ENCODE data around the gene C1QTNF9. TPM values are rescaled to one million over a fixed set of nuclear protein-coding genes. Genes with fewer than 3 reads are reported as not detected.
"Not testable (repeated sequence)": the region's sequence is repeated elsewhere in the genome, so short reads cannot be mapped to it uniquely, and the experiment has no call there.

The C1QTNF9 gene
- total RNA-seq, 1 donor from 2014 or later = not detected

DNA sequence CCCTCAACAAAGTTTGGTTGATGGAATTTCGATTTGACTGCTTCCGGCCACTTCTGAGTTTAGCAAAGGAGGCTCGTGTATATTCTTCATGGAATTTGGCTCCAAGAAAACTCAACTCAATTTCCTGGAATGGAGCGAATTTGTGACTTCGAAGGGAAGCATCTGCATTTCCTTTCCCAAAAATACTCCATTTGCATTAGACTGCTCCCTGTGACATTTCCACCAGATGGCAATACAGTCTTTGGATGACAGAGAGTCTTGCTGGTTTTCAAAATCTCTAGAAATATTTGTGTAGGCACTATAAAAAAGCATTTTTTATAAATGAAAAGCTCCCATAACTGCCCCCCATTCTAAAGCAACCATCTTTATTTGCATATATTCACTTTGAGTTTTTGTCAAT is 4.1 kb downstream of the C1QTNF9 start:
- H3K9ac ChIP-seq = no peak overlapping the region
- H2AFZ ChIP-seq (replicated peaks) = no peak overlapping the region
- no peaks in the 10 kb centered on the region for H3K36me3 ChIP-seq
- DNase-seq (ENCODE audit: low spot score) = no peak
- no peak overlapping the region for H3K27ac ChIP-seq
- H3K9me3 Mint-ChIP-seq = peaks cover 3% of the 10 kb centered on the region
- H3K27me3 ChIP-seq = no peaks in the 10 kb centered on the region
- TF ChIP-seq EZH2 (IDR thresholded peaks at IDR 0.05) (no peak), EZH2phosphoT487 (IDR thresholded peaks at IDR 0.05) (no peak)
- TF ChIP-seq, protein P1, sequence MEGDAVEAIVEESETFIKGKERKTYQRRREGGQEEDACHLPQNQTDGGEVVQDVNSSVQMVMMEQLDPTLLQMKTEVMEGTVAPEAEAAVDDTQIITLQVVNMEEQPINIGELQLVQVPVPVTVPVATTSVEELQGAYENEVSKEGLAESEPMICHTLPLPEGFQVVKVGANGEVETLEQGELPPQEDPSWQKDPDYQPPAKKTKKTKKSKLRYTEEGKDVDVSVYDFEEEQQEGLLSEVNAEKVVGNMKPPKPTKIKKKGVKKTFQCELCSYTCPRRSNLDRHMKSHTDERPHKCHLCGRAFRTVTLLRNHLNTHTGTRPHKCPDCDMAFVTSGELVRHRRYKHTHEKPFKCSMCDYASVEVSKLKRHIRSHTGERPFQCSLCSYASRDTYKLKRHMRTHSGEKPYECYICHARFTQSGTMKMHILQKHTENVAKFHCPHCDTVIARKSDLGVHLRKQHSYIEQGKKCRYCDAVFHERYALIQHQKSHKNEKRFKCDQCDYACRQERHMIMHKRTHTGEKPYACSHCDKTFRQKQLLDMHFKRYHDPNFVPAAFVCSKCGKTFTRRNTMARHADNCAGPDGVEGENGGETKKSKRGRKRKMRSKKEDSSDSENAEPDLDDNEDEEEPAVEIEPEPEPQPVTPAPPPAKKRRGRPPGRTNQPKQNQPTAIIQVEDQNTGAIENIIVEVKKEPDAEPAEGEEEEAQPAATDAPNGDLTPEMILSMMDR (IDR thresholded peaks at IDR 0.05) = peak; percentile 26
- no peaks in the 10 kb centered on the region for H3K36me3 Mint-ChIP-seq
- H3K27me3 Mint-ChIP-seq (ENCODE audit: insufficient read depth, low read depth) = peaks cover 18% of the 10 kb centered on the region
- no peaks in the 10 kb centered on the region for H3F3A ChIP-seq (ENCODE audit: low read depth)
- H3K4me3 Mint-ChIP-seq = no peak overlapping the region
- no peaks in the 10 kb centered on the region for H3K9me3 ChIP-seq (ENCODE audit: low read depth)
- H3K27ac Mint-ChIP-seq = no peak overlapping the region
- no peak overlapping the region for H3K4me3 ChIP-seq
- no peak overlapping the region for H3K4me2 ChIP-seq
- no peaks in the 10 kb centered on the region for H3K4me1 Mint-ChIP-seq
- H4K20me1 ChIP-seq (ENCODE audit: low read depth) = no peaks in the 10 kb centered on the region
- no peaks in the 10 kb centered on the region for H3K79me2 ChIP-seq (ENCODE audit: low read depth)
- no peaks in the 10 kb centered on the region for H3K4me1 ChIP-seq

DNA sequence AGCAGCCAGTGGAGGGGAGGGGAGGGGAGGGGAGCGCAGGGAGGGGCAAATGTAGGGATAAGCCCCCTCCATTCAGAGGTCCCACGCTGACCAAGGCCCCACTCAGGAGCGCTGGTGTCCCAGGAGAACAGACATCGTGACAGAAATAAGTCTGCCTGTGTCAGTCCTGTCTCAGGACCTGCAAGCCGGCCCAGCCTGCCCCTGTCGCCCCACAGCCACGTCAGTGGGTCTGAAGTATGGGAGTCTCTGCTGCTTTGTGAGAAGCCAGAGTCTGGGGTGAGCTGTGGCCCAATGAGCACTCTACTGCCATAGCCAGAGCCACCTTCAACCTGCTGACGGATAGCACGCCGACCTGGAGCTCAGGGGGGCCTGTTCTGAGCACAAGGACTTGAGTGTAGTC is 8.5 kb downstream of the C1QTNF9 start:
- H3K4me2 ChIP-seq; H3K9me3 Mint-ChIP-seq; H3K9ac ChIP-seq; H3K4me1 Mint-ChIP-seq; H3K36me3 ChIP-seq; H3K27ac ChIP-seq; H3K27me3 ChIP-seq; H3K4me1 ChIP-seq; H3K9me3 ChIP-seq (ENCODE audit: low read depth); H3F3A ChIP-seq (ENCODE audit: low read depth); H2AFZ ChIP-seq (replicated peaks); DNase-seq (ENCODE audit: low spot score); H3K36me3 Mint-ChIP-seq; H3K4me3 Mint-ChIP-seq; H3K27ac Mint-ChIP-seq; H4K20me1 ChIP-seq (ENCODE audit: low read depth); H3K79me2 ChIP-seq (ENCODE audit: low read depth); H3K4me3 ChIP-seq: not testable (repeated sequence)
- peaks cover 14% of the 10 kb centered on the region for H3K27me3 Mint-ChIP-seq (ENCODE audit: insufficient read depth, low read depth)

DNA sequence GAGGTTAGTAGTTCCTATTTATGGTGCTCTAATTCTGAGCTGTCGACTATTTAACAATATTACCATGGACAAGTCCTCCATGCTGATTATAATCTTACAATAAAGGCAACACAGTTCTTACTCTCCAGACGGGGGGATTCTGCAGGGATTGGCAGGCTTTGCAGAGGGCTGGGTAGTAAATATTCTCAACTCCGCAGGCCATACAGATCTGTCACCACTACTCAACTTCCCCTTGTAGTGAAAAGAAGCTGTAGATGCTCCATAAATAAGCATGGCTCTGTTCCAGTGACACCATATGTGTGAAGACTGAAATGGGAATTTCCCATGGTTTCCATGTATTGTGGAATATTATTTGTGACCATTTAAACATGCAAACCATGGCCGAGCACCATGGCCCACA is 9.5 kb downstream of the C1QTNF9 start:
- H3K27ac Mint-ChIP-seq; H3K9me3 Mint-ChIP-seq; H3K36me3 Mint-ChIP-seq; H3K36me3 ChIP-seq; H3K9me3 ChIP-seq (ENCODE audit: low read depth); DNase-seq (ENCODE audit: low spot score); H3K27me3 ChIP-seq; H3K9ac ChIP-seq; H3K4me2 ChIP-seq; H3K4me1 Mint-ChIP-seq; H4K20me1 ChIP-seq (ENCODE audit: low read depth); H3F3A ChIP-seq (ENCODE audit: low read depth); H3K4me3 ChIP-seq; H3K4me1 ChIP-seq; H3K27ac ChIP-seq; H3K79me2 ChIP-seq (ENCODE audit: low read depth); H3K4me3 Mint-ChIP-seq; H2AFZ ChIP-seq (replicated peaks): not testable (repeated sequence)
- peaks cover 14% of the 10 kb centered on the region for H3K27me3 Mint-ChIP-seq (ENCODE audit: insufficient read depth, low read depth)

DNA sequence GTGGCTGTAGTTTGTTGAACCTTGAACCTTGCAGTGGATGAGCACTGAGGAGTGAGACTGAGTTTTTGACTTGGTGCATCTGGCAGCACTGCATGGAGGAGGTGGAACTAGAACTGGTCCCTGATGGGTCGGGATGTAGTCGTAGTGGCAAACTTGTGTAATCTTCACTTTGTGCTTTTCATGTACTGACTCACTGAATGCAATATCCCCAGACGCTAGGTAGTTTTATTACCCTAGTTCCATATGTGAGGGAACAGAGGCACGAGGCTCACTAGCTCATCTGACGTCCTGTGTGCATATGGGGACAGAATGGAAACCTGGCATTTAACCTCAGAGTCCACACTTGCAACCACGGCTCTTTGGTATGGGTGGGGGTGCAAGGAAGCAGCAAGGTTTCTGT is 10.3 kb downstream of the C1QTNF9 start:
- H3K9ac ChIP-seq; H3K27me3 ChIP-seq; H3K27ac ChIP-seq; H3K9me3 Mint-ChIP-seq; H3F3A ChIP-seq (ENCODE audit: low read depth); H3K4me2 ChIP-seq; H3K36me3 Mint-ChIP-seq; H3K4me3 Mint-ChIP-seq; H4K20me1 ChIP-seq (ENCODE audit: low read depth); H3K36me3 ChIP-seq; H3K79me2 ChIP-seq (ENCODE audit: low read depth); H3K9me3 ChIP-seq (ENCODE audit: low read depth); H3K4me1 ChIP-seq; H2AFZ ChIP-seq (replicated peaks); H3K27ac Mint-ChIP-seq; H3K4me1 Mint-ChIP-seq; H3K4me3 ChIP-seq; DNase-seq (ENCODE audit: low spot score): not testable (repeated sequence)
- H3K27me3 Mint-ChIP-seq (ENCODE audit: insufficient read depth, low read depth) = peaks cover 14% of the 10 kb centered on the region

DNA sequence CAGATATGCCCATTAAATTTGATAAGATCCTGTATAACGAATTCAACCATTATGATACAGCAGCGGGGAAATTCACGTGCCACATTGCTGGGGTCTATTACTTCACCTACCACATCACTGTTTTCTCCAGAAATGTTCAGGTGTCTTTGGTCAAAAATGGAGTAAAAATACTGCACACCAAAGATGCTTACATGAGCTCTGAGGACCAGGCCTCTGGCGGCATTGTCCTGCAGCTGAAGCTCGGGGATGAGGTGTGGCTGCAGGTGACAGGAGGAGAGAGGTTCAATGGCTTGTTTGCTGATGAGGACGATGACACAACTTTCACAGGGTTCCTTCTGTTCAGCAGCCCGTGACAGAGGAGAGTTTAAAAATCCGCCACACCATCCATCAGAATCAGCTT is 12.0 kb downstream of the C1QTNF9 start:
- not testable (repeated sequence) for H4K20me1 ChIP-seq (ENCODE audit: low read depth); H3K4me2 ChIP-seq; H3K36me3 ChIP-seq; H3K4me3 ChIP-seq; H3K27ac Mint-ChIP-seq; H3K27ac ChIP-seq; H3K27me3 Mint-ChIP-seq (ENCODE audit: insufficient read depth, low read depth); H3K4me3 Mint-ChIP-seq; H3K36me3 Mint-ChIP-seq; H3K79me2 ChIP-seq (ENCODE audit: low read depth); H3K27me3 ChIP-seq; H3K9me3 Mint-ChIP-seq; DNase-seq (ENCODE audit: low spot score); H3K9me3 ChIP-seq (ENCODE audit: low read depth); H2AFZ ChIP-seq (replicated peaks); H3K4me1 ChIP-seq; H3F3A ChIP-seq (ENCODE audit: low read depth); H3K9ac ChIP-seq; H3K4me1 Mint-ChIP-seq
